Measurements from ENCODE around the gene AKAP13.

GRCh38 chr15:85755942-85756341 is 375.5 kb downstream of the AKAP13 start:
- no peak for TF ChIP-seq EP300 (IDR thresholded peaks at IDR 0.05)
- no peak for TF ChIP-seq CTCF (IDR thresholded peaks at IDR 0.05)
- no peak for TF ChIP-seq POLR2A (IDR thresholded peaks at IDR 0.05)
